GM12801 (cell line): ENCODE measurements around the gene MTCP1.

Experiments used
- TF ChIP-seq, protein P1 (sequence below): IDR thresholded peaks from one replicate; pipeline ENCODE4 v1.5.1; 2011; ENCODE audit warnings: control low read depth; ENCODE audit not compliant: insufficient read length; ENCODE audit errors: extremely low read depth

MTCP1 gene

DNA sequence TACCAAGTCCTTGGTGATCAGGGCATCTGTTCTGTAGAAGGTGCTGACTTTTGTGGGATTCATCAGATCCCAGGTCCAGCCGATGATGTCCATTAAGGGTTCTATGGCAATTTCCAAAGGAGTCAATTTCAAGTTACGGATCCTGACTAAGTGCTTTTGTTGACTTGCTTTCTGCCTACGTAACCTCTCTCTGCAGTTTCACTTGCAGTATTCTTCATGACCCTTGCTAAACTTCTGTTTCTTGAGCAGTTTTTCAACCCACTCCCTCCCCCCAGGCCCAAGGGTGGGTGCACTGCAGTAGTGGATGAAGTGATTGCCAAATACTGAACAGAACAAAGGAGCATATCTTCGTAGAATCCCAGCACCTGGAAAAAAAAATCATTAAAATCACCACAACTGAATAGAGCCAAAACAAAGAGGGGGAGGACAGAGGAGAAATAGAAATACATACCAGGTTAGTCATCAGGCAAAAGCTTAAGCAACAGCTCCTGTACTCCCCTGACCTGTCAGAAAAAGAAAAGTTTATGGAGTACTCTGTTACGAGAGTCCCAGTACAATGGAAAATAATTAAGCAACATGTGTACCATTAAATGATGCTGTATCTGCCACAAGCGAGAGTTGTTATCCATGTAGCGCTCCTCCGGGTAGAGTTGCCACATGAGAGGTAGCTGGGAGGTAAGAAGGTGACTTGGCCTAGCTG is 5.8 kb downstream of the MTCP1 start:
- TF ChIP-seq, protein P1, sequence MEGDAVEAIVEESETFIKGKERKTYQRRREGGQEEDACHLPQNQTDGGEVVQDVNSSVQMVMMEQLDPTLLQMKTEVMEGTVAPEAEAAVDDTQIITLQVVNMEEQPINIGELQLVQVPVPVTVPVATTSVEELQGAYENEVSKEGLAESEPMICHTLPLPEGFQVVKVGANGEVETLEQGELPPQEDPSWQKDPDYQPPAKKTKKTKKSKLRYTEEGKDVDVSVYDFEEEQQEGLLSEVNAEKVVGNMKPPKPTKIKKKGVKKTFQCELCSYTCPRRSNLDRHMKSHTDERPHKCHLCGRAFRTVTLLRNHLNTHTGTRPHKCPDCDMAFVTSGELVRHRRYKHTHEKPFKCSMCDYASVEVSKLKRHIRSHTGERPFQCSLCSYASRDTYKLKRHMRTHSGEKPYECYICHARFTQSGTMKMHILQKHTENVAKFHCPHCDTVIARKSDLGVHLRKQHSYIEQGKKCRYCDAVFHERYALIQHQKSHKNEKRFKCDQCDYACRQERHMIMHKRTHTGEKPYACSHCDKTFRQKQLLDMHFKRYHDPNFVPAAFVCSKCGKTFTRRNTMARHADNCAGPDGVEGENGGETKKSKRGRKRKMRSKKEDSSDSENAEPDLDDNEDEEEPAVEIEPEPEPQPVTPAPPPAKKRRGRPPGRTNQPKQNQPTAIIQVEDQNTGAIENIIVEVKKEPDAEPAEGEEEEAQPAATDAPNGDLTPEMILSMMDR: no peak

DNA sequence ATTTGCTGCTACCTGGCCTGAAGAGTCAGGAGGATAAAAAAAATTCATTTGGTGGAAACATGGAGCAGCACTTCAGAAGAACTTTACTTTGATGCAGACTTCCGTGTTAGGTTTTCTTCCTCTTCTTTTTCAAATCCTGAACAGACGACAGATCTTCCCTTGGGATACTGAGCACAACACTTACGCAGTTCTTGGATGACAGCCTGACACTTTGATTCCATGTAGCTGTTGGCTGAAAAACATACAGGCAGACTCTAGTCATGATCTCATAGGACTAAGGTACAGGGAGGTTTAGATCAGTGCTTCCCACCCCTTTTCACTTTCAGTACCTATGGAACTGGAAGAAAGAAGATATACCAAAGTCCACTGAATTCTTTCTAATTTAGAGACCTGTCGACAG is 9.2 kb downstream of the MTCP1 start:
- TF ChIP-seq, protein P1: no peak

DNA sequence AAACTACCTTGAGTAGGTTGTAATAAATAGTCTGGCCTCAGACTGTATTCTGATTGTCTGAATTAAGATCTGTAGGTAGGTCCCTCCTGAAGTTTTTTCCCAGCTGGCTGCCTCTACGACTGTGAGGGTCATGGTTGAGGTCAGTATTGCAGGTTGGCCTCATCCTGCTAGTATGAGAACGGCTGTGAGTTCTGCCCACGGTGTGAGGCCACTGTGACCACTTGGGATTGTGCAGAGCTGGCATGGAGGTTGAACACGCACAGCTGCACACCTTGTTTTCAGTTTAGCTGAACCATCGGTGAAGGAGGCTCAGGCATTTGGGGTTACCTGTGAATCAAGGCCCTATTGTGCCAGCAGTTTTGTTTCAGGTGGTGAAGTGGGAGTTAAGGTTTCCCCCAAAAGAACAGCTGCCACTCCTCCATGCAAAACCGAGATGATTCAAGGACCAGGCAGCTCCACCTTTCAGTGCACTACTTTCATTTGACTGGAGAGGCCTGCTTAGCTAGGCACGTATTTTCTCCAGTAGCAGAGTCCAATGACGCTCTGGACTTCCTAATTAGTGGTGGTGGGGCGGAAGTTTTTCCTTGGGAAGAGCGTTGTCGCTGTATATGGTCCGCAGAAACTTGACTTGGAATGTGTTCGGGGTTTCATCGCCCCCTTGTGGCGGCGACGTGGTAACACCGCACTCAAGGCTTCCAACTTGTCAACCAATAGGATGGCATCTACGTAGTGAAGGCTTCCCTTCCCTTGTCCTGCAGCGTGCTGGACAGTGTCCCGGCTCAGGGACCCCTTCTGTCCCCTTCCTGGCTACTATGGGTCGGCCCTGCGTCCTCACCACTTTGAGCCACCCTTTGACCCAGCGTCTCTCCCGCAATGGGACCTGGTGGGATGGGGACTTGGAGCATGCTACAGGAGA is 13.8 kb downstream of the MTCP1 start:
- TF ChIP-seq, protein P1: no peak

DNA sequence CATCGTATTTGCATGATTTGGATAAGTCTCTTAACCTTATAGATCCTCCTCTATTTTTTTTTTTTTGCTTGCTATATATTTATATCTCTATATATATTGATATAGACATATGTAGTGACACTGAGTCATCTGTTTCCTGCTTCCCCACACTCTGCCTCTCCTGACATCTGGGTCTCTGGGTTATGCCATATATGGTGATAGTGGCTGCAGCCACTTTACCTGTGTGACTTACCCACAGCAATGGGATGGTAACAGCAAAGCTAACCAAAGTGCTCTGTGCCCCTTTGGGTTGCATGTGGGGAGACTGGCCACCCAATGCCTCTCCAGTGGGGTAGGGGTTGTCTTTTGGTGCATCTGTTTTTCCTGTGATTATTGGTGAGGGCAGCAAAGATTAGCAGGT is 14.5 kb downstream of the MTCP1 start:
- TF ChIP-seq, protein P1: no peak

DNA sequence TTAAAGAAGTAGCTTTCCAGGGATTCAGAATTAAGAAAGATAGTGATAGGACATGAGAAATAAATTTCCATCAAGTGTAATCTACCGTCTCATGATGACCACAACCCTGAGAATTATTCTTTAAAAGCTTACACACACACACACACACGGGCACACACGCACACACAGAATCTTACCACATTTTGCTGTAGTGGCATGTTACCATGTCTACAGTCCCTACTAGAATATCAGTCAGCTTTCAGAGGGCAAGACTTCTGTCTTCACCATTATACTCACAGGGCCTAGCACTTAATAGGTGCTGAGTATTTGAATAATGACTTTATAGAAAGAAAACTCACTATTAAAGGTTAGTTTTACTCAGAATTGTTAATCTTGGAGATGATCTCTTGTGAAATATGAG is 15.4 kb downstream of the MTCP1 start:
- TF ChIP-seq, protein P1: no peak

DNA sequence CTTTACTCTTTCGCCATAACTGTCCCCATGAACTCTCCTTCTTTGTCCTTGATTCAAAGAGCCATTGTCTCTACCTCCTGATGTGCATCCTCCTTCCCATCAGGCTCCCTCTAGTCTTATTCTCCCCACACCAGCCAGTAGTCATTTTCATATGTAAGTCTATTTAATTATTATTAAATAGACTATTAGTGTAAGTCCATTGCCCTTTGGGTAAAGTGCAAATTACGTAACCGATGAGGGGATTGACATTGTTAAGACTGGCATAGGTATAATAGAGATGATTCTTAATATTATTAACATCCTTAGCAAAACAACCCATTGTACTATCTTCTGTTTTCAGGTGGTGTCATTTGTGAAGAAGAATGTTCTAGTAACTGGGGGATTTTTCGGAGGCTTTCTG is 16.7 kb downstream of the MTCP1 start:
- TF ChIP-seq, protein P1: no peak

DNA sequence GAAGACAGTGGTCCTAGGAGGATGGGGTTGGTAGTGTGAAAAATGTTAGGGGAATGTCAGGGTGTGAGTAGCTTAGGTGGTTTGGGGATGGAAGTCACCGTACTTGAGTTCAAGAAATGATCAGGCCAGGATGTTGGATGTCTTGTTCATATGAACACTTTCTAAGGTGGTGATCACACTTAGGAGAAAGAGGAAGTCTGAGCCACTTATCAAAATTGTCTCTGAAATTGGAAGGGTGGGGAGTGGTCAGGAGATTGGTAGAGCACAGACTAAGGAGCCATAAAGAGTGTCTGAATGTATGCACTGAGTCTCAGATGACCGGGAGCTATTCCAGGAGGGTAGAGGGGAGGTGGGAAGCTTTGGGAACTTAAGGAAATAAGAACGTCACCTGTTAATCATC is 17.3 kb downstream of the MTCP1 start:
- TF ChIP-seq, protein P1: no peak
